Measurements from ENCODE around the gene C12orf42. TPM values are rescaled to one million over a fixed set of nuclear protein-coding genes. Genes with fewer than 3 reads are reported as not detected.
"Not testable (repeated sequence)": the region's sequence is repeated elsewhere in the genome, so short reads cannot be mapped to it uniquely, and the experiment has no call there.

The C12orf42 gene
- total RNA-seq, 1 experiment from 2014 or later = not detected

DNA sequence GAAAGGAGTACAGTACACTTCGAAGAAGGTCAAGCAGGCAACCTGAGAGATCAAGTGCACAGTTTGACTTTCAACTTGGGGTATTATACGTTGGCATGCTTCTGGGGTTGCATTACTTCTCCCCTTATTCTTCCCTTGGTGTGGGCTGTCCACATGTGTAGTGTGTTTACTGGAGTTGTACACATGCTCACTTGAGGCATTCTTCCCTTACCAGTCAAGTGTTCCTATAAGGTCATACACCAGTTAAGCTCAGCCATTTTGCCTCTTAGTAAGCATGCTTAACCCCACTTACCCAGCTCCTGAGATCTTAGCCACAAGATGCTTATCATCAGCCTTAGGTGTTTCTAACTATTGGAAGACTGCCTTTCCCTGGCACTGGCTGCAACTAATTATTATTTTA is 63.8 kb downstream of the C12orf42 start:
- no peak for DNase-seq (ENCODE audit: low spot score)
- in situ Hi-C loops (cut with HindIII; ENCODE audit: low sequenced_read_pairs) = no loop called here

GRCh38 chr12:103431387-103431786 is 64.4 kb downstream of the C12orf42 start:
- DNase-seq (ENCODE audit: low spot score) = no peak
- in situ Hi-C loops (cut with HindIII; ENCODE audit: low sequenced_read_pairs) = no loop called here

DNA sequence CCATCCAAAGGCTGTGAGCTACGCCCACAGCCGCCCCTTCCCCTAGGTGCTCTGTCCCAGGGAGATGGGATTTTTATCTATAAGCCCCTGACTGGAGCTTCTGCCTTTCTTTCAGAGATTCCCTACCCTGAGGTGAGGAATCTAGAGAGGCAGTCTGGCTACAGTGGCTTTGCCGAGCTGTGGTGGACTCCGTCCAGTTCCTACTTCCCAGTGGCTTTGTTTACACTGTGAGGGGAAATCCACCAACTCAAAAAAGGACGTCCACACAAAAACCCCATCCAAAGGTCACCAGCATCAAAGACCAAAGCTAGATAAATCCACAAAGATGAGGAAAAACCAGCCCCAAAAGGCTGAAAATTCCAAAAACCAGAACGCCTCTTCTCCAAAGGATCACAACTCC is 70.1 kb downstream of the C12orf42 start:
- DNase-seq (ENCODE audit: low spot score); in situ Hi-C loops (cut with HindIII; ENCODE audit: low sequenced_read_pairs): not testable (repeated sequence)

- in situ Hi-C loops (cut with HindIII; ENCODE audit: low sequenced_read_pairs); DNase-seq (ENCODE audit: low spot score): not testable (repeated sequence)
Observed at GRCh38 chr12:103424849-103425586, 70.8 kb downstream of the C12orf42 start.

DNA sequence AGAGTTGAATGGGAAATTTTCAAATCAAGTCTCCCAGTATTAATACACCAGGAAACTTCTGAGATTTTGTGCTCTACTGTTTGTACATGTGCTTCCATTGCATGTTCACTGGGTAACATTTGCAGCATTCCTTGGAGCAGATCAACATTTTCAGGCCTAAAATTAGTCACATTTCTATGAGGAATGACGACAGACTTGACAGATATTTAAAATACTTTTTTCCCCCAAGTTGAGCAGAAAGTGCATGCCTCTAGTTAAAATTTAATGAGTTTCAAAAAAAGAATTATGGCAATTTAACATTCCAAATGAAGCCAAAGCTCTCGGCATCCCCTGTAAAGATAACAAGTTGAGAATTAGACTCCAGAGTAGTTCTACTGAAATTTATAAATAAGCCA is 72.3 kb downstream of the C12orf42 start:
- no peak for DNase-seq (ENCODE audit: low spot score)
- in situ Hi-C loops (cut with HindIII; ENCODE audit: low sequenced_read_pairs) = no loop called here

GRCh38 chr12:103422746-103423515 is 72.8 kb downstream of the C12orf42 start:
- in situ Hi-C loops (cut with HindIII; ENCODE audit: low sequenced_read_pairs) = no loop called here
- DNase-seq (ENCODE audit: low spot score) = no peak

DNA sequence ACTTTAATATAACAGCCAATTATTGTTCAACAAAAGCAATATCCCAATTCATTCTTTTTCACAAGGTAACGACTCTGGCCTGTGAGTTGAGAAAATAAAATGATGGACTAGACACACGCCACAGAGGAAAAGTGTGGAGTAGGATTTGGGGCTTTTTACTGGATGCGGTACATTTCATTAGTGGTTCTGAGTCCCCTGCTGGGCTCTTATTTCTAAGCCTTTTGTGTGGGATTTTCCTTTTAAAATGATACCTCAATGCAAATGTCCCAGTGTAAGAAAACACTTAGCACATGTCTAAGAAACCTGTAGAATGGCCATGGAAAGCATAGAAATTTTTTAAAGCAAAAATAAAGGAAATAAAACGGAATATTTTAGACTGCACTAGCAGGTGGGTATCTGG is 73.4 kb downstream of the C12orf42 start:
- in situ Hi-C loops (cut with HindIII; ENCODE audit: low sequenced_read_pairs) = no loop called here
- no peak for DNase-seq (ENCODE audit: low spot score)

GRCh38 chr12:103421402-103421801 is 74.4 kb downstream of the C12orf42 start:
- DNase-seq (ENCODE audit: low spot score) = no peak
- in situ Hi-C loops (cut with HindIII; ENCODE audit: low sequenced_read_pairs) = no loop called here

GRCh38 chr12:103415681-103416080 is 80.1 kb downstream of the C12orf42 start:
- in situ Hi-C loops (cut with HindIII; ENCODE audit: low sequenced_read_pairs) = no loop called here
- DNase-seq (ENCODE audit: low spot score) = no peak

GRCh38 chr12:103401421-103401820 is 94.3 kb downstream of the C12orf42 start:
- in situ Hi-C loops (cut with HindIII; ENCODE audit: low sequenced_read_pairs) = no loop called here
- DNase-seq (ENCODE audit: low spot score) = no peak

- no peak for DNase-seq (ENCODE audit: low spot score)
- in situ Hi-C loops (cut with HindIII; ENCODE audit: low sequenced_read_pairs) = no loop called here
Observed at GRCh38 chr12:103399986-103400385, 95.8 kb downstream of the C12orf42 start.

DNA sequence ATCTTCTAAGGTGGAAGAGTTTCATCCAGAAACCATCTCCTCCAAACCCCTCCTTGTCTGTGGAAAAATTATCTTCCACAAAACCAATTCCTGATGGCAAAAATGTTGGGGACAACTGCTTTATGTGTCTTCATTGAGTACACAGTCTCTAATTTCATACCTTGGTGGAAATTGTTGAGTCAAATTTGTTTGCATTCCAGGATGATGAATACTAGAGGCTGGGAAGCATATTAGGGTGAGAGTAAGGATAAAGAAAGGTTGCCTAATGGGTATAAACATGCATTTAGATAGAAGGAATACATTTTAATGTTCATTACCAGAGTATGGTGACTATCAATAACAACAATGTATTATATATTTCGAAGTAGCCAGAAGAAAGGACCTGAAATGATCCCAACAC is 98.2 kb downstream of the C12orf42 start:
- no peak for DNase-seq (ENCODE audit: low spot score)
- in situ Hi-C loops (cut with HindIII; ENCODE audit: low sequenced_read_pairs) = no loop called here

GRCh38 chr12:103392722-103393121 is 103.0 kb downstream of the C12orf42 start:
- DNase-seq (ENCODE audit: low spot score) = no peak
- in situ Hi-C loops (cut with HindIII; ENCODE audit: low sequenced_read_pairs) = no loop called here

DNA sequence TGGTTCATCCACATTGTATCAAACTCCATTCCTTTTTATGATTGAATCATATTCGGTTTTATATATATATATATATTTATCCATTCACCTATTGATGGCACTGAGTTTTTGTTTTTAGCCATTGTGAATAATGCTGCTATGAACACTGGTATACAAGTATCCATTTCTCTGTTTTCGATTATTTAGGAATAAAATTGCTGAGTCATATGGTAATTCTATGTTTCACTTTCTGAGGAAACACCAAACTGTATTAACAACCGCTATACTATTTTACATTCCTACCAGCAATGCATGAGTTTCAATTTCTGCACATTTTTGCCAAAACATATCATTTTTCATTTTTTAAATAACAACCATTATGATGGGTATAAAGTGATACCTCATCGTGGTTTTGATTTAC is 104.7 kb downstream of the C12orf42 start:
- in situ Hi-C loops (cut with HindIII; ENCODE audit: low sequenced_read_pairs) = no loop called here
- DNase-seq (ENCODE audit: low spot score) = no peak

DNA sequence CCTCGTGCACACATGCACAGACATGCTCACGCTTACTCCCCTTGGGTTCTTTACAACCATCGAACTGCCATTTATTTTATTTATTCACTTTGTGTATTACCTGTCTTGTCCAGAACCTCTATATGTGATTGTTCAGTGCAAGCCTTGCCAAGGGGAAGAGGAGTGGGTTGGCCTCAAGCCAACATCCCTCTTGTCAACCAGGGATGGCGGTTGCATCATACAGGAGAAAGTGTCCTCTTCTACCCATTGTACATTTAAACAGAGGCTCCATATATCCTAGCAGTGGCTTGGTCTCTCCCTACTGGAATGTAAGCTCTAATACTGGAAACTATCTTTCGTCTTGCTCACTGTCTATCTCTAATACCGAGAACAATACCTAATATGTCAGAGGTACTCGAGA is 108.4 kb downstream of the C12orf42 start:
- DNase-seq (ENCODE audit: low spot score) = no peak
- in situ Hi-C loops (cut with HindIII; ENCODE audit: low sequenced_read_pairs) = no loop called here

DNA sequence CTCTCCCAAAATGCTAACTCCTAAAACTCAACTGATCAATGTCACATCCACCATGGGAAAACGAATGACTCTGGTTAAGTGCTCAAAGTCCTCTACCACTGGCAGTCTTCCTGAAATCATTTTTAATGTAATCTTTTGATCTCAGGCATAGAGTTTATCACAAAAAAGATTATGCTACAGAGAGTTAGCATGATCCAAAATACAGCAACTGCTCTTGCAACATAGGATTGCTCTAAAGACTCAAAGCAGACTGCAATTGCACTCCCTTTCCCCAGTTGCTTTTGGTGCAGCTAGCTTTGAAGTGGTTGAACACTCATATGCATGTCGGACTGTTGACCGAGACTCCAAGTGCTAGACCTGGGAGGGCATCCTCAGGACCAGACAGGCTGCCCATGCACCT is 109.3 kb downstream of the C12orf42 start:
- DNase-seq (ENCODE audit: low spot score) = no peak
- in situ Hi-C loops (cut with HindIII; ENCODE audit: low sequenced_read_pairs) = no loop called here

GRCh38 chr12:103382736-103383346 is 112.9 kb downstream of the C12orf42 start:
- in situ Hi-C loops (cut with HindIII; ENCODE audit: low sequenced_read_pairs) = no loop called here
- no peak for DNase-seq (ENCODE audit: low spot score)

- in situ Hi-C loops (cut with HindIII; ENCODE audit: low sequenced_read_pairs) = no loop called here
- DNase-seq (ENCODE audit: low spot score) = no peak
Observed at GRCh38 chr12:103382119-103382518, 113.6 kb downstream of the C12orf42 start.

GRCh38 chr12:103379670-103380069 is 116.1 kb downstream of the C12orf42 start:
- no peak for DNase-seq (ENCODE audit: low spot score)
- in situ Hi-C loops (cut with HindIII; ENCODE audit: low sequenced_read_pairs) = no loop called here

GRCh38 chr12:103373088-103373523 is 122.7 kb downstream of the C12orf42 start:
- in situ Hi-C loops (cut with HindIII; ENCODE audit: low sequenced_read_pairs) = no loop called here
- no peak for DNase-seq (ENCODE audit: low spot score)
